ENCODE results near the gene PCDH8.

The PCDH8 gene

GRCh38 chr13:52847682-52848432 is 583 bp downstream of the PCDH8 start:
- Histone ChIP-seq H3K9me3 (ENCODE audit: control insufficient read depth, low read length) (no peaks in the 10 kb centered on the region), H3K27me3 (ENCODE audit: control insufficient read depth, insufficient read depth, low read length) (peaks cover 81% of the 10 kb centered on the region), H3K9ac (ENCODE audit: low read length) (no peak overlapping the region), H3K4me1 (ENCODE audit: control insufficient read depth, insufficient read depth, low read length) (peaks cover 4% of the 10 kb centered on the region), H3K36me3 (ENCODE audit: control insufficient read depth, insufficient read depth, low read length) (no peaks in the 10 kb centered on the region), H3K4me3 (ENCODE audit: low read length) (no peak overlapping the region)

- Histone ChIP-seq H3K36me3 (ENCODE audit: control insufficient read depth, insufficient read depth, low read length) (no peaks in the 10 kb centered on the region), H3K4me3 (ENCODE audit: low read length) (no peak overlapping the region), H3K9me3 (ENCODE audit: control insufficient read depth, low read length) (no peaks in the 10 kb centered on the region), H3K4me1 (ENCODE audit: control insufficient read depth, insufficient read depth, low read length) (peaks cover 4% of the 10 kb centered on the region), H3K27me3 (ENCODE audit: control insufficient read depth, insufficient read depth, low read length) (peaks cover 78% of the 10 kb centered on the region), H3K9ac (ENCODE audit: low read length) (no peak overlapping the region)
Observed at GRCh38 chr13:52847322-52847681, 1.1 kb downstream of the PCDH8 start.

- no peaks in the 10 kb centered on the region for H3K9me3 ChIP-seq (ENCODE audit: control insufficient read depth, low read length)
- H3K4me3 ChIP-seq (ENCODE audit: low read length) = no peak overlapping the region
- H3K4me1 ChIP-seq (ENCODE audit: control insufficient read depth, insufficient read depth, low read length) = peaks cover 4% of the 10 kb centered on the region
- H3K9ac ChIP-seq (ENCODE audit: low read length) = no peak overlapping the region
- peaks cover 74% of the 10 kb centered on the region for H3K27me3 ChIP-seq (ENCODE audit: control insufficient read depth, insufficient read depth, low read length)
- no peaks in the 10 kb centered on the region for H3K36me3 ChIP-seq (ENCODE audit: control insufficient read depth, insufficient read depth, low read length)
Observed at GRCh38 chr13:52846567-52847321, 1.7 kb downstream of the PCDH8 start.

GRCh38 chr13:52845766-52846566 is 2.5 kb downstream of the PCDH8 start:
- Histone ChIP-seq H3K36me3 (ENCODE audit: control insufficient read depth, insufficient read depth, low read length) (no peaks in the 10 kb centered on the region), H3K9ac (ENCODE audit: low read length) (no peak overlapping the region), H3K4me1 (ENCODE audit: control insufficient read depth, insufficient read depth, low read length) (peaks cover 4% of the 10 kb centered on the region), H3K27me3 (ENCODE audit: control insufficient read depth, insufficient read depth, low read length) (peaks cover 74% of the 10 kb centered on the region), H3K9me3 (ENCODE audit: control insufficient read depth, low read length) (no peaks in the 10 kb centered on the region), H3K4me3 (ENCODE audit: low read length) (no peak overlapping the region)

GRCh38 chr13:52845334-52845761 is 3.1 kb downstream of the PCDH8 start:
- Histone ChIP-seq H3K4me3 (ENCODE audit: low read length) (no peak overlapping the region), H3K4me1 (ENCODE audit: control insufficient read depth, insufficient read depth, low read length) (peaks cover under 1% of the 10 kb centered on the region)

GRCh38 chr13:52844836-52845235 is 3.6 kb downstream of the PCDH8 start:
- H3K9me3 ChIP-seq (ENCODE audit: control insufficient read depth, low read length) = no peaks in the 10 kb centered on the region
- H3K4me3 ChIP-seq (ENCODE audit: low read length) = no peak overlapping the region
- H3K27me3 ChIP-seq (ENCODE audit: control insufficient read depth, insufficient read depth, low read length) = peaks cover 63% of the 10 kb centered on the region
- H3K4me1 ChIP-seq (ENCODE audit: control insufficient read depth, insufficient read depth, low read length) = no peaks in the 10 kb centered on the region
- no peaks in the 10 kb centered on the region for H3K36me3 ChIP-seq (ENCODE audit: control insufficient read depth, insufficient read depth, low read length)
- H3K9ac ChIP-seq (ENCODE audit: low read length) = no peak overlapping the region

More at GRCh38 chr13:52845334-52845761, 3.1 kb downstream of the PCDH8 start:
- Histone ChIP-seq H3K36me3 (ENCODE audit: control insufficient read depth, insufficient read depth, low read length) (no peaks in the 10 kb centered on the region), H3K9me3 (ENCODE audit: control insufficient read depth, low read length) (no peaks in the 10 kb centered on the region), H3K27me3 (ENCODE audit: control insufficient read depth, insufficient read depth, low read length) (peaks cover 68% of the 10 kb centered on the region), H3K9ac (ENCODE audit: low read length) (no peak overlapping the region)

GRCh38 chr13:52842441-52842840 is 6.0 kb downstream of the PCDH8 start:
- Histone ChIP-seq H3K9me3 (ENCODE audit: control insufficient read depth, low read length) (no peaks in the 10 kb centered on the region), H3K4me3 (ENCODE audit: low read length) (no peak overlapping the region), H3K4me1 (ENCODE audit: control insufficient read depth, insufficient read depth, low read length) (no peaks in the 10 kb centered on the region), H3K36me3 (ENCODE audit: control insufficient read depth, insufficient read depth, low read length) (no peaks in the 10 kb centered on the region), H3K9ac (ENCODE audit: low read length) (no peak overlapping the region), H3K27me3 (ENCODE audit: control insufficient read depth, insufficient read depth, low read length) (peaks cover 48% of the 10 kb centered on the region)

- no peaks in the 10 kb centered on the region for H3K9me3 ChIP-seq (ENCODE audit: control insufficient read depth, low read length)
- H3K4me1 ChIP-seq (ENCODE audit: control insufficient read depth, insufficient read depth, low read length) = no peaks in the 10 kb centered on the region
- no peaks in the 10 kb centered on the region for H3K36me3 ChIP-seq (ENCODE audit: control insufficient read depth, insufficient read depth, low read length)
- H3K4me3 ChIP-seq (ENCODE audit: low read length) = no peak overlapping the region
- H3K27me3 ChIP-seq (ENCODE audit: control insufficient read depth, insufficient read depth, low read length) = peaks cover 25% of the 10 kb centered on the region
- H3K9ac ChIP-seq (ENCODE audit: low read length) = no peak overlapping the region
Observed at GRCh38 chr13:52840066-52840465, 8.4 kb downstream of the PCDH8 start.

- H3K9ac ChIP-seq (ENCODE audit: low read length) = no peak overlapping the region
- peaks cover 22% of the 10 kb centered on the region for H3K27me3 ChIP-seq (ENCODE audit: control insufficient read depth, insufficient read depth, low read length)
- no peaks in the 10 kb centered on the region for H3K36me3 ChIP-seq (ENCODE audit: control insufficient read depth, insufficient read depth, low read length)
- H3K9me3 ChIP-seq (ENCODE audit: control insufficient read depth, low read length) = no peaks in the 10 kb centered on the region
- H3K4me1 ChIP-seq (ENCODE audit: control insufficient read depth, insufficient read depth, low read length) = no peaks in the 10 kb centered on the region
- H3K4me3 ChIP-seq (ENCODE audit: low read length) = no peak overlapping the region
Observed at GRCh38 chr13:52838433-52839107, 9.9 kb downstream of the PCDH8 start.

GRCh38 chr13:52837850-52838249 is 10.6 kb downstream of the PCDH8 start:
- Histone ChIP-seq H3K27me3 (ENCODE audit: control insufficient read depth, insufficient read depth, low read length) (peaks cover 17% of the 10 kb centered on the region), H3K36me3 (ENCODE audit: control insufficient read depth, insufficient read depth, low read length) (no peaks in the 10 kb centered on the region), H3K4me1 (ENCODE audit: control insufficient read depth, insufficient read depth, low read length) (no peaks in the 10 kb centered on the region), H3K9ac (ENCODE audit: low read length) (no peak overlapping the region), H3K4me3 (ENCODE audit: low read length) (no peak overlapping the region), H3K9me3 (ENCODE audit: control insufficient read depth, low read length) (no peaks in the 10 kb centered on the region)

- Histone ChIP-seq H3K36me3 (ENCODE audit: control insufficient read depth, insufficient read depth, low read length) (no peaks in the 10 kb centered on the region), H3K27me3 (ENCODE audit: control insufficient read depth, insufficient read depth, low read length) (peaks cover 24% of the 10 kb centered on the region), H3K4me3 (ENCODE audit: low read length) (no peak overlapping the region), H3K9ac (ENCODE audit: low read length) (no peak overlapping the region), H3K9me3 (ENCODE audit: control insufficient read depth, low read length) (no peaks in the 10 kb centered on the region), H3K4me1 (ENCODE audit: control insufficient read depth, insufficient read depth, low read length) (no peaks in the 10 kb centered on the region)
Observed at GRCh38 chr13:52835071-52835839, 13.2 kb downstream of the PCDH8 start.
